ENCODE results near the gene TMEM135.
"Not testable (repeated sequence)": the region's sequence is repeated elsewhere in the genome, so short reads cannot be mapped to it uniquely, and the experiment has no call there.

DNA sequence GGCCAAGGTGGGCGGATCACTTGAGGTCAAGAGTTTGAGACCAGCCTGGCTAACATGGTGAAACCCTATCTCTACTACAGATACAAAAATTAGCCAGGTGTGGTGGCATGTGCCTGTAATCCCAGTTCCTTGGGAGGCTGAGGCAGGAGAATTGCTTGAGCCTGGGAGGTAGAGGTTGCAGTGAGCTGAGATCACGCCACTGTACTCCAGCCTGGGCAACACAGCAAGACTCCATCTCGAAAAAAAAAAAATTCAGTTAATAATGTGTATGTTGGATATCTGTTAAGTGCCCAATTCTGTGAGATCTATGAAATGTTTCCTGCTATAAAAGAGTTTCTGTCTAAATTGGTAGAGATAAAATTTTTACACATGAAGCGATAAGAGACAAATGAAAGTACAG, 45.4 kb upstream of the TMEM135 start:
- TF ChIP-seq EZH2 (IDR thresholded peaks at IDR 0.05; ENCODE audit: insufficient read depth, poor library complexity, severe bottlenecking); EZH2phosphoT487 (IDR thresholded peaks at IDR 0.05; ENCODE audit: insufficient read depth, low read depth): not testable (repeated sequence)
